Activated gamma-delta T cell treated with Interleukin-2 at 50 U/mL for 16 hours (primary cell): Measurements from ENCODE around the gene SAAL1.
A peak's percentile ranks its signal among the peaks of the same experiment; 100 is the strongest.
"Not testable (repeated sequence)": the region's sequence is repeated elsewhere in the genome, so short reads cannot be mapped to it uniquely, and the experiment has no call there.

Experiments used
- DNase-seq: peaks from one replicate; pipeline ENCODE4 v3.0.0-alpha.2; 2020

Gene SAAL1

GRCh38 chr11:18105802-18106574 is at the start of gene SAAL1:
TSS of gene SAAL1 (minus strand) at chr11:18106082. CDS start at chr11:18106041, 41 bp downstream.
- peak; percentile 90 for DNase-seq

GRCh38 chr11:18151581-18151980 is 45.7 kb upstream of the SAAL1 start:
- no peak for DNase-seq

GRCh38 chr11:18145837-18146236 is 40.0 kb upstream of the SAAL1 start:
- no peak for DNase-seq

- no peak for DNase-seq
These were observed 39.1 kb upstream of the SAAL1 start for GRCh38 chr11:18145025-18145424.

- no peak for DNase-seq
These were observed 38.4 kb upstream of the SAAL1 start for GRCh38 chr11:18144243-18144642.

- DNase-seq: no peak
These were observed 34.3 kb upstream of the SAAL1 start for GRCh38 chr11:18140145-18140544.

GRCh38 chr11:18137186-18137800 is 31.4 kb upstream of the SAAL1 start:
- DNase-seq: no peak

GRCh38 chr11:18135308-18135707 is 29.4 kb upstream of the SAAL1 start:
- DNase-seq: no peak

GRCh38 chr11:18132341-18132740 is 26.5 kb upstream of the SAAL1 start, which contains the start of gene MRGPRX3:
TSS of gene MRGPRX3 (plus strand) at chr11:18132571. CDS start at chr11:18137203, 4,632 bp downstream.
- no peak for DNase-seq

- DNase-seq: not testable (repeated sequence)
These were observed 25.2 kb upstream of the SAAL1 start for GRCh38 chr11:18131115-18131514.

- not testable (repeated sequence) for DNase-seq
These were observed 15.5 kb upstream of the SAAL1 start for GRCh38 chr11:18121331-18121828.

- peak; percentile 50 for DNase-seq
These were observed 9.7 kb upstream of the SAAL1 start for GRCh38 chr11:18115360-18116127.

GRCh38 chr11:18111005-18111404 is 5.1 kb upstream of the SAAL1 start:
- no peak for DNase-seq

GRCh38 chr11:18108254-18108653 is 2.4 kb upstream of the SAAL1 start:
- no peak for DNase-seq

- no peak for DNase-seq
These were observed 806 bp upstream of the SAAL1 start for GRCh38 chr11:18106688-18107087.

GRCh38 chr11:18105086-18105801 is 638 bp downstream of the SAAL1 start:
- no peak for DNase-seq

GRCh38 chr11:18100926-18101656 is 4.8 kb downstream of the SAAL1 start:
- no peak for DNase-seq

- no peak for DNase-seq
These were observed 11.9 kb downstream of the SAAL1 start for GRCh38 chr11:18093959-18094358.

GRCh38 chr11:18091731-18092130 is 14.2 kb downstream of the SAAL1 start:
- no peak for DNase-seq

GRCh38 chr11:18088966-18089365 is 16.9 kb downstream of the SAAL1 start:
- no peak for DNase-seq

GRCh38 chr11:18088366-18088765 is 17.5 kb downstream of the SAAL1 start:
- no peak for DNase-seq

GRCh38 chr11:18081551-18081950 is 24.3 kb downstream of the SAAL1 start:
- DNase-seq: no peak
